ENCODE measurements around the gene TANC2.

Gene TANC2

DNA sequence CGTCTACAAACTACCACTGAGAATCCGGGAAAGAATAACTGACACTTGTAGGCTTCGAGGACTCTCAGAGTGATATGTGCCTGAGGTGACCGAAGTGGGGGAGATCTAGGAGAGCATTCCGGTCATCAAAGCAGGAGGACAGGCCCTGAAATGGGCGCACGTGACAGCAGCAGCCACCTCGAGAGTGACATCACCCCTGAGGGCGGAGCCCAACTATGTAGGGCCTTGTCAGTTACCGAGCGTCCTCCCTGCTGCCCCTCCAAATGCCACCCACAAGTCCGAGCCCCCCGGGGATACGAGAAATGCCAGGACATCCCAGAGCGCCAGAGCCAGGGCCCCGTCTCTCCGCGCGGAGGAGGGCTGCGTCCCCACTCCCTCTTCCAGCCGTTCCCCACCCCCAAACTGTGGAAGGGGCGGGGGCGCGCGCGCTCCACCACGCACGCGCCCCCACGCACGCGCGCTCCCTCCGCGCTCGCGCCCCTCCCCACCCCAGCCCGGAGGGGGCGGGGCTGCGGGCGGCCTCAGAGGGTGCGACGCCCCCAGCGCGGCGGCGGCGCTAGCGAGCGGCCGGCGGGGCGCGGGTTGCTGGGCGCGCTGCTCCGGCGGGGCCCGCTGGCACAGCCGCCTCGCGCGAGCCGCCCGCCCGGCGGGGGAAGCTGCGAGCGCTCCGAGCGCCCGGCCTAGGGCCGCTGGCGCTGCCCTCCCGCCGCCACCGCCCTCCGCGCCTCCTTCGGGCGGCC lies at the start of gene TANC2:
Gene TANC2, plus strand, starts transcription at position 550 of the 740 bp plus-strand sequence. CDS start 43,325 bp downstream, outside the sequence.
- DNase-seq, result peak; percentile 88 to 90

DNA sequence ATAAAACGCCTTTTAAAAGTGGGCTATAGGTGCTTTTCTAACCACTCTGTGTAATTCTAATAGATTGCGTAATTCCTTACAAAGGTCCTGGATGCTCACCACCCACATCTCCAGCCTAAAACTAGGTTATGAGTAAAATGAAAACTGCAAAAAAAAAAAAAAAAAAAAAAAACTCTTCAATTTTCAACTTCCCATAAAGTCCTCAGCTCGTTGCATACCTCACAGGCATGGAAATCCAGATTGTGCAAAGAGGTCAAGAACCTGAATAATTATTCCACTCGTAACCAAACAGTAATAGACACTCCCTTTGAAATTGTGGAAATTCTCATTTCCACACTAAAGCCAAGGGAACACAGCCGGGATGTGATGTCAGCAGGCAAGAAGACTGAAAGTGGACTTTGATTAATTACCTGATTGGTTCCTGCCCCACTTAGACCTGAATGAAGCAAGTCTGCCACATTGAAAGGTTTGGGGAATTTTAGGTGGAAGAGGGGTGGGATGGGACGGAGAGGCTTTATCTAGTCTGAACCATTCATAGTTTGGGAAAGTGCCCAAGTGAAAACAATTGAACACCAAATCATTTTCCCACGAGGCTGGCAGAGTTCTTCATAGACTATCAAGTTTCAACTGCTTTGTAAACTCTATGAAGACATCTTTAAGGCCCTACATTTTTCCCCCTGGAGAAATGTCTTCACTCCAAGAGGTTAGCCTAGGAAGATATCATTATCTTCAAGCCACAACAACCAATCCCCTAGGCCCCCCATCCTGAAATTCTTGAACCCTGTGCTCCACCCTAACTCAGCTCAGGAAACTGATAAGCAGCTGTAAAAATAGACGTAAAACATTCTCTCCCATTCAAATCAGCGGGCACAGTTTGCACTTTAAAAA lies 49.1 kb upstream of the TANC2 start:
- no peak for DNase-seq

GRCh38 chr17:62919388-62919787 lies 46.6 kb upstream of the TANC2 start:
- no peak for DNase-seq

GRCh38 chr17:62920300-62920699 lies 45.7 kb upstream of the TANC2 start:
- no peak for DNase-seq

DNA sequence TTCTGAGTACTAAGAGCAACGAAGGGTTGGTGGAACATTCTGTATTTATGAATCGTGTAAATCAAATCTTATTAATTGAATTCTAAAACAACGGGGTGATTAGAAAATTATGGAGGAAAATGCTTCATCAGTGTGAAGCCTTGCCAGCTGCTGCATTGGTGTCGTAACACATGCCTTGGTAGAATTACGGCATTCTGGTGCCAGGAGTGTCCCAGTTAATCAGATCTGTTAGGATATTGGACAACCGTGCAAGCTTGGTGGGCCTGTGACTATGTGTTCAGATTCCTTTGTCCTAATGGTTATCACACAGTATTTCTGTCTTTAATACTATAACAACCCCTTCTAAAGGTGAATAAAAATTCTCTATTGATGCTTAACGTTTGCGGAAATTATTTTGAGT lies 44.2 kb upstream of the TANC2 start:
- DNase-seq, result no peak

DNA sequence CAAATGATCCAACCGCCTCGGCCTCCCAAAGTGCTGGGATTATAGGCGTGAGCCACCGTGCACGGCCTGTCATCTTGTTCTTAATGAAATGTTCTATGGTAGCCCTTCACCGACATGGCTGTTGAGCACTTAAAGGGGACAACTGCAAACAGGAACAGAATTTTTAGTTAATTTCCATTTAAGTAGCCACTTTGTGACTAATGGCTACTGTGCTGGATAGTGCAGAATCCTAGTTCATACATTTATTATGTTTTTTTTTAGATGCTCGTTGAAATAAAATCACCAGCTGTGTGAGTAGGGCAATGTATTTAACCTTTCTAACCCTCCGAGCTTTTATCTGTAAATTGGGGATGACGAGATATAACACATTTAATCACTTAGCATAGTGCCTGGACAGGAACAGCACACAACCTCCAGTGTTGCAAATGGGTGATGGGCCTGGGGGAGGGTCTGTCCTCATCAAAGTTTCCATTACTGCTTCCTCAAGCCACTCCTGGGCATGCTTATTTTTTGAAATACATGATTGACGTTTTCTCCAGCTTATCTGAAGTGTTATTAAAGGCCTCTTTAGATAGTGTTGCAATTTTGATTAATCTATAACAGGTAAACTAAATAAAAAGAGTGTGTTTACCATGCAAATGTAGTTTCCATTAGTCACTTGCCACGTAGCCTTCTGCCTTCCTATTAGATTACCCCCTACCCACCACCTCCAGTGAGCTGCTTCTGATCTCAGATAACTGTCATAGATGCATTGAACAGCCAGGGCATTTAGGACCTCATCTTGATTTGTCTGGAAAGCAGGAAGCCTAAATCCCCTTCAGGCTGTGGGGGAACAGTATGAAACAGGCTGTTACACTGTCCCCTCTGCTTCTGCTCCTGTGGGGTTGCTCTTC lies 42.5 kb upstream of the TANC2 start:
- no peak for DNase-seq

DNA sequence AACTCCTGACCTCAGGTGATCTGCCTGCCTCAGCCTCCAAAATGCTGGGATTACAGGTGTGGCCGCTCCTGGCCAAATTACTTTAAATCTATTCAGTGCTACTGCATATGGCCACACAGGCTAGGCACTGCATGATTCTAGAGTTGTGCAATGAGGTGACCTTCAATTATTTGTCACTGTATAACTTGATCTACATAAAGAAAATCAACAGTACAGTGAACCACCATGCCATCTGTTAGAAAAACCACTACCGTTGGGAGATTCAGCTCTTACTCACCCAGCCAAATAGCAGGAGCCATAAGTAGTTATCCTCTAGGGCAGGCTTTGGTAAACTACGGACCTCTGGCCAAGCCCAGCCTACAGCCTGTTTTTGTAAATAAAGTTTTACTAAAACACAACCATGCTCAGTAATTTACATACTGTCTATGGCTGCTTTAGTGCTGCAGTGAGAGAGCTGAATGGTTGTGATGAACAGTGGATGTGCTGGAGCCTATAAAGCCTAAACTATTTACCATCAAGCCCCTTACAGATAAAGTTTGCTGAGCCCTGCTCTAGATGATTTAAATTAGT lies 40.7 kb upstream of the TANC2 start:
- no peak for DNase-seq

DNA sequence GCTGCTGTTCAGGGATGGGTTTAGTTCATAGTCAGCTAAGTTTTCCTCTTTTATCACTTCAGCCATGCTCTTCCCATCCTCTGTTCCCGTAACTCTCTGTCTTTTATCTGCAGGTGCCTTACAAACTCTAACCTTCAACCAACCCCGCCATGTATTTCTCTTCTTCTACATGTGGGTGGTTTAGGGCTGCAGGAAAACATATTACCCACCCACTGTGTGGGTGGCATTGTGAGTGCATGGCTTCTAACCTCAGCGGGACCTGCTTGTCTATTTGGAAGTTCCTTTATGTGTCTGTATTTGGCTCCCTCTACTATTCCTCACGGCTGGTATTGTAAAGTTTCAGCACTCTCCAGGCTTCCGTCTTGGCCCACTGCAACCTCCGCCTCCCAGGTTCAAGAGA lies 39.0 kb upstream of the TANC2 start:
- DNase-seq, result no peak

DNA sequence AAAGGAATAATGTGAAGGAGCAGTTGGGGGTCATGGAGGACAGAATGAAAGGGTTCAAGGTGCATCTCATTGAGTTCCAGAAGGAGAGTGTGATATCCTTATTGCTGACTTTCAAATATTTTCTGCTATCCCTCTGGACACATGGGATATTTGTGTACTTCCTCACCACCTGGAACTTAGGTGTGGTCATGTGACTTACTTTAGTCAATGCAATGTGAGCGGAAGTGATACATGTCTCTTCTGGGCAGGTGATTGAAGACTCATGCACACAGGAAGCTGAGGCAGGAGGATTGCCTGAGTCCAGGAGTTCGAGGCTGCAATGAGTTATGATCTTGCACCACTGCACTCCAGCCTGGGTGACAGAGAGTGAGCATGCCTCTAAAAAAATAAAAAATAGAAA lies 36.7 kb upstream of the TANC2 start:
- DNase-seq, result no peak

GRCh38 chr17:62931101-62931500 lies 34.9 kb upstream of the TANC2 start:
- no peak for DNase-seq

DNA sequence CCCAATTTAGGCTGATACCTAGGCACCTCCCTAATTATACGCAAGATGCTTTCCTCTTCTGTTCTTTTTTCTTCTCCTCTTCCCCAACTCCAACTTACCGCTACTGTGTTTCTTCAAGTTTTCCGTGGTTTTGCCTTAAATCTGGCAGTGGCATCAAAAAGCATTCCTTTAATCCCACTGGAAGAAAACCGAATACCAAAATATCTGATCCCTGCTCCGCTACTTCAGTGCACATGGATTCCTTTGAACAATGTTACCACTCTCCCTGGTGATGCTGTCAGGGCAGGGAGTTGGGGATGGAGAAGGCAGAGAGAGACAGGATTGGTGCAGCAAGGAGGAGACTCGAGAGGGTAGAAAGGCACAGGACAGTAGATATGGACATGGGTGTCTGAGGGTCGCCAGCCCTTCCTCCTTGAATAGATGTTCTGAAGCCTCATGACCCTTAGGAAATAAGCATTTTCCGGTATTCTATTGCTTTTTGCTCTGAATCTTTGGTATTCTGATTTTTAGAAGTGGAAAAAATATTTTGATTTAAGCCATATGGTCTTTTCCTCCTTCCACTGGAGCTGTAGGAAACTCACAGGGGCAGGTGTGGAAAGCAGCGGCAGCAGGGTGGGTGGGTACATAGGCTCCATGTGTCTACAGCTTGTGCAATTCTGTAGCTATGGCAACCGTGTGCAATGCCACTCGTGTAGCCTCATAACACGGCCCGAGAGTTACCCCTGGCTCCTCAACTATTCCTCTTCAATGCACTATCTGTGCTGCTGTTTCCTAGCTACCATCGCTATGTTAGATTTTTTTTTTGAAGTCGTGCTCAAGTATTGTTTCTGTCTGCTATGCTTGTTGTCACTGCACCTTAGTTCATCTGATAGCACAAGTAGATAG lies 32.3 kb upstream of the TANC2 start:
- no peak for DNase-seq

DNA sequence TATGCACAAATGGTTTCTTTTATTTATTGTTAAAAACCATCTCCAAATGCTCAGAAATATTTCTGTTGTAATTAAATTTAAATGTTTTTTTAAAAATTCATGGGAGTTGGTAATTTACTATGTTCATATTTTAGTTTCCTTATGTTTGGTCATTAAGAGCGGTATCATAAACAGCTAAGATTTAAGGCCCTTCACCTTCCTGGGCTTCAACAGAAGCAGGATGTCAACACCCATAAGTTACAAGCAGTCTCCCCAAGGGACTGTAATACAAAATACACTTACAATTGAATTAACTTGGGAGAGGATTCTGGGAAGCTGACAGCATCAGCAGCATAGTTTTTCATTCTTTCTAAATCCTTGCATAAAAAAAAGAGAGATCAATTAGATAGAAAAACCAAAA lies 30.9 kb upstream of the TANC2 start:
- no peak for DNase-seq

- no peak for DNase-seq
These were observed 30.5 kb upstream of the TANC2 start for GRCh38 chr17:62935523-62935922.

- DNase-seq, result no peak
These were observed 28.4 kb upstream of the TANC2 start for GRCh38 chr17:62937606-62938005.

DNA sequence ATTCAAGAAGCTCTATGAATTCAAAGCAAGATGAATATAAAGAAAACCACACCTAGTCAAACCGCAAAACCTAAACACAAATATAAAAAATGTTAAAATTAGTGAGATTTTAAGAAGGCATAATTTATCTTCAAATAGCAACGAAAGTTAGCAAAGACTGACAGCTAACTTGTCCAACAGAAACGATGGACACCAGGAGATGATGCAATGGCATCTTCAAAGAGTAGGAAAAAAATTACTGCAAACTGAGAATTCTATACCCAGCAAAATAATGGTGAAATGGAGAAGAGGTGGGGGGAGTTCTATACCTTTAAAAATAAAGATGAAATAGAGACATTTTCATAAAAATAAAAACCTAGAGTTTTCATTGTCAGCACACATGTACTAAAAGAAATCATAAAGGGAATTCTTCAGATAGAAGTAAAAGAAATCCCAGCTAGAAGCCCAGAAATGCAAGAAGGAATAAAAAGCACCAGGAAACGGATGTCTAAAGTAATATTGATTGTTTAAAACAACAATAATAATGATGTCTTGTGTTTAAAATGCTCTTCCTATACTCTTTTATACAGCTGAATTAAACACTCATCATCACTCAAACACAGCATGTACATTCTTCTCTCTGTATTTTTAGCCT lies 24.6 kb upstream of the TANC2 start:
- DNase-seq, result no peak

- no peak for DNase-seq
These were observed 17.7 kb upstream of the TANC2 start for GRCh38 chr17:62948370-62948769.

GRCh38 chr17:62949036-62949435 lies 17.0 kb upstream of the TANC2 start:
- DNase-seq, result no peak

GRCh38 chr17:62950067-62950466 lies 16.0 kb upstream of the TANC2 start:
- DNase-seq, result no peak

- DNase-seq, result no peak
These were observed 10.1 kb upstream of the TANC2 start for GRCh38 chr17:62955841-62956352.

DNA sequence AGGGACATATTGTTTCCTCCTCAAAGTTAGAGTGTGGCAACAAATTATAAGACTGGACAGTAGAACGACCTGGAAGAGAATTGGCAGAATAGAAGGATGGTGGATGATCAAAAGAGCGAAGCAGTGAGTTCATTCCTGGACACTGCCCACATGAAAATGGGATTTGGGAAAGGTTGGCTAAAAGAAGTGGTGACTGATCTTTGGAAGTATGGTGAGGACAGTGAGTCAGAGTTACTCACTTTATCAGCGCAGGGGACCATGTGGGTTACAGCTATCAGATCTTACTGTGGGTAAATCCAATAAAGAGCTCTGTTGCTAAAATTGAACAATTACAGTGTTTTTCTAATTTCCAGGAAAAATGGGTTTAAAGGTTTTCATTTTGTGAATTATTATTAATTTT lies 2.7 kb upstream of the TANC2 start:
- no peak for DNase-seq

DNA sequence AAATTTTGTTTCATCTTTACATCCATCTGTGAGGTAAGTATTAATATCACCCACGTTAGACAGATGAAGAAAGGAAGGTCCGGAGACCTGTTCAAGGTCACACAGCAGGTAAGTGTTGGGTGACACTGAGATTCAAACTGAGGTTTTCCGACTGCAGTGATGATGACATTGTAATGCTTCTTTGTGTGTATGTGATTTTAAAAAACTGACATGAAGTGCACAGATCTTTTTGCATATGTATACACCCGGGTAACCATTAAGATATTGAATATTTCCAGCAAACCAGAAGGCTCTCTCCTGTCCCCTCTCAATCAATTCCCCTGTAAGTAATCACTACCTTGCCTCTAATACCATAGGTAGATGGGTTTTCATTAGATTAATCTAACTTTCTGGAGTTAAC lies 1.5 kb upstream of the TANC2 start:
- no peak for DNase-seq
